A549 (cell line): Measurements from ENCODE around the gene KPNA2. TPM values are rescaled to one million over a fixed set of nuclear protein-coding genes. Genes with fewer than 3 reads are reported as not detected.
"Not testable (repeated sequence)": the region's sequence is repeated elsewhere in the genome, so short reads cannot be mapped to it uniquely, and the experiment has no call there.

ENCODE experiments used
- ATAC-seq, 2 experiments: fragments of 200-7000 bp in 1 of 2; fragments of >200 bp in 1 of 2; cut with Nextera tagmentation in 1 of 2; cut with Tn5 transposase in 1 of 2; 3 replicates each; pipeline versions ENCODE4 v1.8.0 to v1.9.1; 2018 to 2020; ENCODE audit warnings: mild to moderate bottlenecking in 1 of 2, moderate library complexity in 1 of 2
- CTCF ChIA-PET: fragments of 300-600 bp; sonication (Branson Sonifier 250); formaldehyde crosslinking; extraction: SDS; loops from one replicate; lab custom pipeline; 2021; ENCODE audit warnings: antibody characterized with exemption, inconsistent platforms; lab: Yijun Ruan, JAX
- POLR2A ChIA-PET: fragments of 350-600 bp; formaldehyde crosslinking; extraction: SDS; loops from one replicate; lab custom pipeline; 2021; ENCODE audit warnings: antibody characterized with exemption, inconsistent platforms; lab: Yijun Ruan, JAX
- DNase-seq, 2 experiments: peaks; one replicate each; pipeline versions ENCODE4 v3.0.0 to v3.0.0-alpha.2; 2011 to 2016; ENCODE audit warnings: low read depth in 1 of 2, low spot score in 1 of 2
- FAIRE-seq: peaks from 2 replicates; lab custom pipeline; 2011; peaks lifted over from hg19 to GRCh38; lab: Jason Lieb, UNC
- H3K27ac ChIP-seq, 2 experiments: fragments of >200 bp; sonication (Bioruptor Twin); formaldehyde crosslinking; 3 replicates each; pipeline ENCODE4 v1.5.1; 2016 to 2017
- H3K4me1 ChIP-seq: fragments of >200 bp; sonication (Bioruptor Twin); formaldehyde crosslinking; 3 replicates; pipeline ENCODE4 v1.6.1; 2016
- H3K4me2 ChIP-seq: fragments of >200 bp; sonication (Bioruptor Twin); formaldehyde crosslinking; 3 replicates; pipeline ENCODE4 v1.6.1; 2016
- H3K4me3 ChIP-seq: fragments of >200 bp; sonication (Bioruptor Twin); formaldehyde crosslinking; 3 replicates; pipeline ENCODE4 v1.5.1; 2016
- H3K9me3 ChIP-seq: fragments of >200 bp; sonication (Bioruptor Twin); formaldehyde crosslinking; 3 replicates; pipeline ENCODE4 v1.6.1; 2016
- BCL3 ChIP-seq: fragments of >200 bp; sonication (Bioruptor Twin); formaldehyde crosslinking; IDR thresholded peaks from 3 replicates; pipeline ENCODE4 v1.6.1; 2016
- BHLHE40 ChIP-seq: IDR thresholded peaks from 2 replicates; pipeline ENCODE4 v1.6.1; 2012; ENCODE audit warnings: low read depth, low read length, inconsistent platforms
- CBX8 ChIP-seq: fragments of 200-600 bp; sonication (generic); IDR thresholded peaks from 2 replicates; pipeline ENCODE4 v1.6.1; 2016
- CEBPB ChIP-seq, 2 experiments: fragments of >200 bp in 1 of 2; sonication (Bioruptor Twin) in 1 of 2; formaldehyde crosslinking in 1 of 2; IDR thresholded peaks; 2 replicates each; pipeline ENCODE4 v1.6.1; 2012 to 2016
- CHD2 ChIP-seq: fragments of 150-350 bp; IDR thresholded peaks from 2 replicates; pipeline ENCODE4 v1.6.1; 2014; ENCODE audit warnings: low read length; ENCODE audit not compliant: partially characterized antibody
- CHD4 ChIP-seq: fragments of 200-600 bp; sonication (generic); IDR thresholded peaks from 2 replicates; pipeline ENCODE4 v1.6.1; 2016; ENCODE audit warnings: antibody characterized with exemption, mild to moderate bottlenecking, borderline replicate concordance
- CTCF ChIP-seq: fragments of >200 bp; sonication (Bioruptor Twin); formaldehyde crosslinking; IDR thresholded peaks from 3 replicates; pipeline ENCODE4 v1.5.1; 2016
- ELK1 ChIP-seq: fragments of 150-350 bp; IDR thresholded peaks from 2 replicates; pipeline ENCODE4 v1.6.1; 2014; ENCODE audit warnings: low read depth, mild to moderate bottlenecking, low read length
- ESRRA ChIP-seq: fragments of 150-350 bp; IDR thresholded peaks from 2 replicates; pipeline ENCODE4 v1.6.1; 2014; ENCODE audit warnings: mild to moderate bottlenecking, low read length, borderline replicate concordance
- FOSB ChIP-seq: fragments of 250-450 bp; sonication (Bioruptor Pico); IDR thresholded peaks from 2 replicates; pipeline ENCODE4 v1.5.0; 2020; ENCODE audit warnings: mild to moderate bottlenecking, moderate library complexity
- HMGXB4 ChIP-seq: fragments of 250-450 bp; sonication (Bioruptor Pico); IDR thresholded peaks from 2 replicates; pipeline ENCODE4 v1.5.0; 2021; ENCODE audit warnings: mild to moderate bottlenecking, moderate library complexity, borderline replicate concordance
- HOXA7 ChIP-seq: fragments of 250-450 bp; sonication (Bioruptor Pico); IDR thresholded peaks from 2 replicates; pipeline ENCODE4 v1.5.0; 2020; ENCODE audit warnings: mild to moderate bottlenecking, moderate library complexity
- HOXB13 ChIP-seq: fragments of 250-450 bp; sonication (Bioruptor Pico); IDR thresholded peaks from 2 replicates; pipeline ENCODE4 v1.5.0; 2020; ENCODE audit warnings: low read depth, mild to moderate bottlenecking, moderate library complexity
- KDM1A ChIP-seq: fragments of 200-600 bp; sonication (generic); IDR thresholded peaks from 2 replicates; pipeline ENCODE4 v1.6.1; 2016; ENCODE audit warnings: low read depth, mild to moderate bottlenecking
- PBX3 ChIP-seq: IDR thresholded peaks from 2 replicates; pipeline ENCODE4 v1.6.1; 2012
- PHF8 ChIP-seq: fragments of 200-600 bp; sonication (generic); IDR thresholded peaks from 2 replicates; pipeline ENCODE4 v1.6.1; 2016; ENCODE audit warnings: low read depth, mild to moderate bottlenecking, antibody characterized with exemption, moderate library complexity, borderline replicate concordance
- RARB ChIP-seq: fragments of 250-450 bp; sonication (Bioruptor Pico); IDR thresholded peaks from 2 replicates; pipeline ENCODE4 v1.8.0; 2021; ENCODE audit warnings: mild to moderate bottlenecking, moderate library complexity
- ZC3H11A ChIP-seq: fragments of 450-650 bp; IDR thresholded peaks from 2 replicates; pipeline ENCODE4 v1.6.1; 2014; ENCODE audit warnings: antibody characterized with exemption, mild to moderate bottlenecking
- ZNF302 ChIP-seq: fragments of 250-450 bp; sonication (Bioruptor Pico); IDR thresholded peaks from 2 replicates; pipeline ENCODE4 v1.9.0; 2021; ENCODE audit warnings: inconsistent platforms, mild to moderate bottlenecking, moderate library complexity
- ZSCAN20 ChIP-seq: fragments of 250-450 bp; sonication (Bioruptor Pico); IDR thresholded peaks from 2 replicates; pipeline ENCODE4 v1.8.0; 2022; ENCODE audit warnings: mild to moderate bottlenecking, moderate library complexity
- WGBS: methylation state at CpG from one replicate; pipeline ENCODE4 v1.1.6; 2017; ENCODE audit errors: missing lambda C conversion rate; 5-methylcytosine and 5-hydroxymethylcytosine counted together
- polyA plus RNA-seq, 4 experiments: library from polyadenylated mRNA; depleted of rRNA in 3 of 4; stranded (reverse); fragments of >200 nt; fragmentation: RNase III in 1 of 4; extraction: RNeasy Plus Mini Kit Qiagen cat#74134 plus additional on column Dnase treatment in 1 of 4; gene quantifications; 2 replicates in 3 of 4; 3 replicates in 1 of 4; pipeline ENCODE4 v1.2.3, GENCODE V29; 2011 to 2017

KPNA2 gene
- polyA plus RNA-seq, 2 of the 4 experiments (the other 2 are of a cell fraction): 382 to 700 TPM

GRCh38 chr17:68016838-68017237 lies 18.7 kb upstream of the KPNA2 start:
- ATAC-seq: no peak
- FAIRE-seq: no peak
- Histone ChIP-seq H3K9me3 (no peaks in the 10 kb centered on the region), H3K4me1 (peaks cover 9% of the 10 kb centered on the region; the same call in 2 of the 3 replicates), H3K4me3 (no peak overlapping the region), H3K4me2 (no peak overlapping the region), H3K27ac (no peak overlapping the region)
- DNase-seq: no peak
- ChIA-PET CTCF (interaction anchor here (0.8 to 1.1 kb wide), 2 partner anchors 10 to 17 kb away, joined by 3 read pairs; no protein-coding TSS in a partner anchor), POLR2A (no interaction called here)
- 91% methylated on average over 2 of the region's 2 CpGs for WGBS
- TF ChIP-seq RARB (CRISPR knock-in tag) (no peak), BCL3 (no peak), ELK1 (no peak), PBX3 (no peak), CHD2 (no peak), CBX8 (no peak), CEBPB (IDR thresholded peaks at IDR 0.05) (no peak), ESRRA (no peak), PHF8 (no peak), ZC3H11A (no peak), FOSB (CRISPR knock-in tag) (no peak), CTCF (no peak), ZSCAN20 (CRISPR knock-in tag) (no peak), ZNF302 (no peak), KDM1A (no peak), HOXA7 (CRISPR knock-in tag) (no peak)

- H3K4me1 ChIP-seq, ATAC-seq, POLR2A ChIA-PET, H3K9me3 ChIP-seq, H3K4me3 ChIP-seq, H3K4me2 ChIP-seq, DNase-seq, H3K27ac ChIP-seq, FAIRE-seq: not testable (repeated sequence)
- CTCF ChIA-PET: interaction anchor here (0.6 to 0.8 kb wide), 2 partner anchors 13 to 152 kb away, joined by 3 to 4 read pairs; no protein-coding TSS in a partner anchor
- 90% methylated on average over 21 of the region's 21 CpGs for WGBS
These were observed 17.0 kb upstream of the KPNA2 start for GRCh38 chr17:68018493-68018892.

- ATAC-seq: peak; percentile 2 to 10; a peak in 4 of 6 replicates
- WGBS: 49% methylated on average over 9 of the region's 9 CpGs
- FAIRE-seq: no peak
- Histone ChIP-seq H3K9me3 (no peaks in the 10 kb centered on the region), H3K27ac (no peak overlapping the region)
- POLR2A ChIA-PET: interaction anchor here (0.7 to 1.9 kb wide), 8 partner anchors 9 to 439 kb away, joined by 3 to 21 read pairs (median 9); partner anchors contain the start of genes C17orf58, KPNA2 and WIPI1
- no peak for TF ChIP-seq CHD2
- TF ChIP-seq HMGXB4 (CRISPR knock-in tag): no peak
- TF ChIP-seq BHLHE40: no peak
- 0 out of 2 replicates have a peak, but pooled peaks have one; percentile 61 for TF ChIP-seq CHD4
- 0 out of 2 replicates have a peak, but pooled peaks have one; percentile 36 for TF ChIP-seq FOSB (CRISPR knock-in tag)
- TF ChIP-seq PHF8: no peak
- TF ChIP-seq HOXB13 (CRISPR knock-in tag): no peak
- TF ChIP-seq ZC3H11A: no peak
- TF ChIP-seq, all 56 proteins: peak for 2
- peak in 1 of 2 experiments; percentile 58 for DNase-seq
- CTCF ChIA-PET: interaction anchor here (0.7 to 1.9 kb wide), 13 partner anchors 8 to 641 kb away, joined by 3 to 12 read pairs (median 5); partner anchors contain the start of gene KPNA2
- peak overlapping the region; percentile 64 for H3K4me2 ChIP-seq
- H3K4me3 ChIP-seq: peak overlapping the region; percentile 10; the same call in 1 of the 3 replicates
- H3K4me1 ChIP-seq: peaks cover 9% of the 10 kb centered on the region; the same call in 2 of the 3 replicates
These were observed 16.2 kb upstream of the KPNA2 start for GRCh38 chr17:68019336-68019674.
